Measurements from ENCODE around the gene WWOX.

DNA sequence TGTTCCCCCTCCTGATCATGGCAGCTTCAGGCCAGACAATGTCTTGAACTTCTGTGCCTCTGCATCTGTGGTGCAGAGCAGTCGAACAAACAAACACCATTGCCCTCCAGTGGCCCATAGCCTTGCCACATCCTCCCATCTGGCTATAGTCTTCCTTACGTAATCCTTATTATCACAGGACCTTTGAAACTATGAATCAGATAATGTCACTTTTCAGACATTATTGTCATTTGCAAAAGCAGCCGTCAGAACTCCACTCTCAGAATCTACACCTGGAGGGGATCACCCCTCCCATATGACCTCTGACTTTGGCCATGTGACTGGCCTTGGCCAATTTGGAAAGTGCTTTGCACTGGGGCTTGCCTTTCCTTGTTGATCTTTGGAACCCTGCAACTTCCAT, 1113.8 kb downstream of the WWOX start:
- TF ChIP-seq POLR2AphosphoS5 (IDR thresholded peaks at IDR 0.05; ENCODE audit: borderline replicate concordance, low read depth, low read length) (no peak), EZH2 (IDR thresholded peaks at IDR 0.05) (no peak)

Data from SK-N-MC (cell line).